Stimulated activated CD8-positive, alpha-beta memory T cell treated with anti-CD3 and anti-CD28 coated beads, Interleukin-12 subunit alpha, Interleukin-12 subunit beta, amount 100 ng/mL, for 4 hours (primary cell): ENCODE data around the gene KIAA1671.

Experiments used
- DNase-seq: peaks from one replicate; pipeline ENCODE4 v3.0.0-alpha.2; 2020; ENCODE audit warnings: low read depth

The KIAA1671 gene

GRCh38 chr22:25045159-25045558 lies 92.6 kb downstream of the KIAA1671 start:
- DNase-seq, result no peak

GRCh38 chr22:25048071-25048470 lies 95.6 kb downstream of the KIAA1671 start:
- DNase-seq, result no peak

- peak; percentile 38 for DNase-seq
Measured at GRCh38 chr22:25048659-25049647, 96.4 kb downstream of the KIAA1671 start.

DNA sequence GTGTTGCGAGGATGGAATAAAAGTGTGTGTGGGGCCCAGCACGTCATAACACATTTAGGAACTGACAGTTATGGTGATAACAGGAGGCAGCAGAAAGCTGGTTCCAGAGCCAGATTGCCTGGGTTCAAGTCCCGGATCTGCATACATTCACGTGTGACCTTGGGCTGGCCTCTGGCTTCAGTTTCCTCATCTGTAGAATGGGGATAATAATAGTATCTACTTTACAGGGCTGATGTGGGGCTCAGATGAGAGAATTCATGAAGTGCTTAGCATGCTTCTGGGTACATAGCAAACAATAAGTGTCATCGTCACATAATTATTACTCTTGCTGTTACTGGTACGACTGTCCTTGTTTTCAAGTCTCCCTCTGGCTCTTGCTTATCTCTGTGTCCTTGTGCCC lies 97.3 kb downstream of the KIAA1671 start:
- DNase-seq, result no peak

DNA sequence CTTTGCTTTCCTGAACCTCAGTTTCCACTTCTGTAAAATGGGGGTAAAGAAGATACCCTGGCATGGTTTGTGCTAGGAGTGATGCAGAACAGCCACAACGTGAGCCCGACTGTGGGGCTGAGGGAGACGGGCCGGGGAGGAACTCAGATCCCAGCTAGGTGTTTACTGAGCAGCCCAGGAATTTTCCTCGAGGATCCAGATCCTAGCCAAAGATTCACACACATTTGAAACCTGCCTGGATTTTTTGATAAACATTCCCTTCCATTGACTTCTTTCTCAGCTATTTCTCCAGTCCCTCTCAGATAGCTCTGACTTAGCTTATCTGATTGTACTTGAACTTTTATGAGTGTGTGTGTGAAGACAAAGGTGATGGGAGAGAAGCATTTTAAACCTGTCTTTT lies 98.0 kb downstream of the KIAA1671 start:
- DNase-seq, result no peak

- no peak for DNase-seq
Measured at GRCh38 chr22:25051073-25051472, 98.6 kb downstream of the KIAA1671 start.

DNA sequence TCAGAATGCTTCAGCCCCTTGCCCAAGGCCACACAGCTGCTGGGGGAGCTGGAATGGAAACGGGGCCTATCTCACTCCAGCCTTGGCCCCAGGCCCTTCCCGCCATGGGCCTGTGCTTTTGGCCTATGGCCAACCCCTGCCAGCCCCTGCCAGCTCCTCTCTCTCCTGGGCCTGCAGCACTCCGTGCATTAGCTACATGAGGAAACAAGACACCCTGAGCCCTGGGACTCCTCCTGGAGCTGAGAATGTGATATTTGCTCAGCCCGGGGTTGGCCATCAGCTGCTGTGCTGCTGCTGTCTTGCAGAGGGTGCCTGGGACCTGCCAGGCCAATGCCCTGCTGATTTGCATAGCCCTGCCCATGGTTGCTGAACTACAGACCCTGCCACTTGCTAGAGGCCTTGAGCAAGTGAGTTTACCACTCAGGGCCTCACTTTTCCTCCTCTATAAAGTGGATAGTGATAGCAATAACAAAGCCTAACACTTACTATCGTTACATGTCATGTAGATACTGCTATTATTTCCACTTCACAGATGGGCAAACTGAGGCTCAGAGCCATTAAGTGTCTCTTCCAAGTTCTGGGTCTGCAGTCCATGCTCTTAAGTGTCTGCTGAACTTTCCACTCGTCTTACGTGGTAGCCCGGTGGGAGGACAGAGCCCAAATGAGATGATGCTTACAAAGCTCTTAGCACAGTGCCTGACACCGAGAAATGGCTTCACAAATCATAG lies 99.6 kb downstream of the KIAA1671 start:
- DNase-seq, result no peak

DNA sequence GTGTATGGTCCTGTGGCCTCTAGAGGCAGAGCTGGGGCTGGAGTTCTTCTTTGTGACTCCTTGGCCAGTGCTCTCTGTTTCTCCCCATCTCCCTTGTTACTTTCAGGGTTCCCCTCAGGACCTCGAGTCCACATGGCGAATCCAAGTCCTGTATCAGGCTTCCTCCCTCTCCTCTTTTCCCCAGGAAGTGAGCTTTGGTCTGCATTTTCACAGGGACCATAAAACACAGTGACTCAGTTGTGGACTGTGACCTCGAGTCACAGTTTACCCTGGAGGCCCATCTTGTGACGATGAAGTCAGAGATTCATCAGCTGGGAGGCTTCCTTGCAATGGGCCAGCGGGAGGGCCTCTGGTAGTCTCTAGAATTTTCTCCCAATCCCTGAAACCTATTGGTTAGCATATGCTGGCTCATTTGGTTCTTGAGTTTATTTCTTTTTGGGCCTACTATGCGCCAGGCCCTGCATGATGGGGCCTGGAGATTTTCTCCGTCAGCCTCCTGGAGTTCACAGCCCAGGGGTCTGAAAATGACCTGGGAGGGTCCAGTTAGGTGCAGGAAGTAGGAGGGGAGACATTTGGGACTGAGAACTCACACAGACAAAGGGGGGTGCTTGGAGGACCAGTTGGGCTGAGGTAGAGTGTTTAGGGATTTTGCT lies 100.8 kb downstream of the KIAA1671 start:
- DNase-seq, result no peak

DNA sequence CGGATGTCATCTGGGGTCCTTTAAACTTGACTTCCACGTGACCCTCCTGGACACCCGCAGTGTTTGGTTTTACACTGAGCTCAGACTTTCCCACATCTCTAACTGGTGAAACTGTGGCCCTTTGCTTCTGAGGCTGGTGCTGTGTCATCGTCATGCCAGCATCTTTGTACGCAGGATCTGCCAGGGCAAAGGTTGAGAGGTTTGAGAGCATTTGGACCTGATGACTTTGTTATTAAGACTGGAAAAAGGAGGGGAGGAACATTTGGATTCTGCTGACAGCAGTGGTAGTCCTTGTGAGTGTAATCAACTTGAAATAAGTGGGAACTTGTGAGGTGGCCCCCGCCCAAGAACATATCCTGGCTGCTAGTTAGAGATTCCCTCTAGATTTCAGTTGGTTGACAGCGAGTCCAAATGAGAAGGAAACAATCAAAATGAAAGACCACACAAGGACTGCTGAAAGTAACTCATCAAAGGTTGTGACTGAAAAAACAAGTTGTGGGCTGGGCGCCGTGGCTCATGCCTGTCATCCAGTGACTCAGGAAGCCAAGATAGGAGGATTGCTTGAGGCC lies 102.5 kb downstream of the KIAA1671 start:
- DNase-seq, result peak; percentile 24

DNA sequence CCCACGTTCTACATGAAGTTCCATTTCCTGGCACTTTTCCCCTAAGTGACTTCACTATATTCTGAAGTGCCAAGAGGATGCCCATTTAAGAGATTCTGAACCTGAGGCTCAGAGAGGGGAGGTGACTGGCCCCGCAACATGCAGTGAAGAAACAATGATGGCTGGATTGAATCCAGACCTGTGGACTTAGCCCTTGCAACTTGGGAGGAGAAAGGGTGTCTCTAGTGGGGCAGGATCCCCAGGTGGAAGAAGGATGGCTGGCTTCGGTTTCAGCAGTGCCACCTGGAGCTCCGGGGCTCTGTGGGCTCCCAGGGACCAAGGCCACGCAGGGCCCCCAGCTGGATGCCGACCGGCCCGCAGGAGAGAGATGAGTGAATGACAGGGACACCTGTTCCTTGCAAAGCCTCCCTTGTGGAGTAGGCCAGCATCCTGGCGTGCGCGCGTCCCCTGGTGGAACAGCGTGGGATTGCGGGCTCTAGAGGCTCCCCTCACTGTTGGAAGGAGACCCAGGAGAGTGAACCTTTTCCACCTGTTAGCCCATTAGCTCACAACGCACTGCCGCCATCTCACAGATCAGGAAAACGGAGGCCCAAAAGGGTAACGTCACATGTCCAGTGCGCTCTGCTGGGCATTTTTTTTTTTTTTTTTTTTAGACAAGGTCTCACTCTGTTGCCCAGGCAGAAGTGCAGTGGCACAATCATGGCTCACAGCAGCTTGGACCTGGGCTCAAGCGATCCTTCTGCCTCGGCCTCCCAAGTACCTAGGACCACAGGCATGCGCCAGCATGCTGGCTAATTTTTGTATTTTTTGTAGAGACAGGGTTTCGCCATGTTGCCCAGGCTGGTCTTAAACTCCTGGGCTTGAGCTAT lies 104.7 kb downstream of the KIAA1671 start:
- peak; percentile 42 for DNase-seq

GRCh38 chr22:25059438-25059837 lies 106.9 kb downstream of the KIAA1671 start:
- no peak for DNase-seq

DNA sequence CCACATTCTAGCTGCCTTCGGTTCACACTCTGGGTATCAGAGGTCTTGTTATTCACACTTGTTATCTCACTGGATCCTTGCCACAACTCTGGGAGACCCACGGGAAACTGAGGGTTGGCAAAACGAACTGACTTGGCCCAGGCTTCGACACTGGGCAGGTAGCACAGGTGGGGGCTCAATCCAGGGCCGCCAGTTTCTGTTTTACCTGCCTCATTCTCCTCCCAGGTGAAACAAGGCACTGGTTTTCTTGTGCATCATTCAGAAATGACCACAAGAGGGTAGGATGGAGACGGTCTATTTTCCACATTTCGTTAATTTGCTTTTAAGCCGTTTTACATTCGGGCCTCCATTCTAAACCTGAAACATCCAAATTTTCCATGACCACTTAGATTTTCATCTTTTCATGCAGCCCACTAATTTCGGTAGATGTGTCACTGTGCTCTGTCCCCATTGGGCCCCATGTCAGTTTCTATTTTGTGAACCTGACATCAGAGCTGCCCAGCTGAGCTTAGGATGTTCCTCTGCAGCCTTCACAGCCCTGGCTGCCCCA lies 108.1 kb downstream of the KIAA1671 start:
- no peak for DNase-seq

- DNase-seq, result no peak
Measured at GRCh38 chr22:25061134-25061533, 108.6 kb downstream of the KIAA1671 start.

GRCh38 chr22:25061605-25062376 lies 109.3 kb downstream of the KIAA1671 start:
- DNase-seq, result no peak

GRCh38 chr22:25062386-25063085 lies 110.0 kb downstream of the KIAA1671 start:
- DNase-seq, result peak; percentile 58

GRCh38 chr22:25064894-25065560 lies 112.5 kb downstream of the KIAA1671 start:
- no peak for DNase-seq

DNA sequence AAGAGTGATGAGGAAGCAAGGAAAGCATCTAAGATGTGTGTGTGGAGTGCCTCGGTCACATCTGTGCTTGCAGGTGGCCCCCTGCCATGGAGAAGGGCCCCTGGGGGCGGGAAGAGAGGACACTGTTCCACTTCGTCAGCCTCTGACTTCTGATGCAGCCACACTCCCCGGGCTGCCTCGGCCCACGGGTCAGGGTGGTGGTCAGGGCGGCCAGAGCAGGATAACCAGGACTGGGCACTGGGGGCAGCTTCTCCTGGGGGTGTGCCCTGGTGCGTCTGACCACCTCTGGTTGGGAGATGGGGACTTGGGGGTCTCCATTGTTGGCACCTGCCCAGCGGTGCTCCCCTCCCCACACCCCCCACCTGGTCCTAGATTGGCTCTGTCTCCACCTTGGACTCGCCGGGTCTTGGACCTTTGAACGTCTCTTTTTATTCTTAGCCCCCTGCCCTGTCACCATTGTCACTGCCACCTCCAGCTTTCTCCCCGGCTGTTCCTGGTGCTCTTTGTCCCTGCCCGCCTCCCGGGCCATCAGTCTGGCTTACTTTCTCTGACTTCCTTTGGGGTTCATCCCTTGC lies 114.4 kb downstream of the KIAA1671 start:
- DNase-seq, result no peak

DNA sequence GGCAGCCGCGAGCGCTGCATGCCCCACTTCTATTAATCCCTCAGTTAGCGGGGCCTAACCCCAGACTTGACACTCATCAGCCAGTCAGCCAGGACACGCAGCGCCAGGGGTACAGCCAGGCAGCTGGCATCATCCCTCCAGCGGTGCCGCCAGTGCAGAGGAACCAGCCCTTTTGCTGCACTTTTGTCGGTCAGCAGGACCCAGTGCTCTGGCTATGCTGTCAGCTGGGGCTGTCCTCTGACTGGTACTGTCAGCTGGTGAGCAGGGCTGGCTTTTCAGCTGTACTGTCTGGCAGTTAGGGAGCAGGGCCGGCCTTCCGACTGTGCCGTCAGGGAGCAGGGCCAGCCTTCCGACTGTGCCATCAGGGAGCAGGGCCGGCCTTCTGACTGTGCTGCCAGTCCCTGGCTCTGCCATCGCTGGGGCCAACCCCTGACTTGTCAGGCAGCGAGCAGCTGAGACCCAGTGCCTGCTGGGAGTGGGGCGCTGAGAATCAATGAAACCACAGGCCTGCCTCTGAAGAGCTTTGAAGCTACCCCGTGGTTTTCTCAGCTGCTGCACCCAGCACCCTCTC lies 115.4 kb downstream of the KIAA1671 start:
- DNase-seq, result peak; percentile 61
